Parathyroid adenoma (tissue), 2 donors: Measurements from ENCODE around the gene CD84.
"Not testable (repeated sequence)": the region's sequence is repeated elsewhere in the genome, so short reads cannot be mapped to it uniquely, and the experiment has no call there.

Experiments
- H2AFZ ChIP-seq: fragments of 300-600 bp; sonication (generic); one replicate; pipeline ENCODE4 v1.7.0; 2017; ENCODE audit warnings: antibody characterized with exemption, mild to moderate bottlenecking
- H3K27ac ChIP-seq: fragments of 300-600 bp; sonication (generic); one replicate; pipeline ENCODE4 v1.7.0; 2017
- H3K27me3 ChIP-seq: fragments of 300-600 bp; sonication (generic); one replicate; pipeline ENCODE4 v1.7.0; 2017; ENCODE audit warnings: low read length; ENCODE audit not compliant: control insufficient read depth, insufficient read depth
- H3K36me3 ChIP-seq: fragments of 300-600 bp; sonication (generic); one replicate; pipeline ENCODE4 v1.7.0; 2017; ENCODE audit warnings: low read length; ENCODE audit not compliant: control insufficient read depth, insufficient read depth
- H3K4me1 ChIP-seq: fragments of 300-600 bp; sonication (generic); one replicate; pipeline ENCODE4 v1.7.0; 2017; ENCODE audit warnings: control low read depth
- H3K4me2 ChIP-seq: fragments of 300-600 bp; sonication (generic); one replicate; pipeline ENCODE4 v1.7.0; 2017; ENCODE audit warnings: low read length
- H3K4me3 ChIP-seq: fragments of 300-600 bp; sonication (generic); one replicate; pipeline ENCODE4 v1.7.0; 2017; ENCODE audit warnings: low read depth, low read length
- H3K79me2 ChIP-seq: fragments of 300-600 bp; sonication (generic); one replicate; pipeline ENCODE4 v1.7.0; 2017; ENCODE audit warnings: control low read depth
- H3K9ac ChIP-seq: fragments of 300-600 bp; sonication (generic); one replicate; pipeline ENCODE4 v1.7.0; 2017; ENCODE audit warnings: mild to moderate bottlenecking
- H3K9me3 ChIP-seq: fragments of 300-600 bp; sonication (generic); one replicate; pipeline ENCODE4 v1.7.0; 2017; ENCODE audit warnings: low read length; ENCODE audit not compliant: control insufficient read depth
- CTCF ChIP-seq: fragments of 300-600 bp; sonication (generic); IDR thresholded peaks from one replicate; pipeline ENCODE4 v1.7.0; 2017; ENCODE audit warnings: antibody characterized with exemption, mild to moderate bottlenecking
- donor health status: primary hyperparathyroidism.

The CD84 gene

GRCh38 chr1:160560045-160560705 lies 19.1 kb downstream of the CD84 start:
- no peak for TF ChIP-seq CTCF
- no peak overlapping the region for H2AFZ ChIP-seq
- H3K27ac ChIP-seq = no peak overlapping the region
- no peak overlapping the region for H3K4me3 ChIP-seq
- H3K4me2 ChIP-seq = no peak overlapping the region
- no peaks in the 10 kb centered on the region for H3K79me2 ChIP-seq
- no peak overlapping the region for H3K9ac ChIP-seq
- H3K9me3 ChIP-seq = no peaks in the 10 kb centered on the region
- H3K4me1 ChIP-seq = no peaks in the 10 kb centered on the region
- no peaks in the 10 kb centered on the region for H3K27me3 ChIP-seq
- H3K36me3 ChIP-seq = no peaks in the 10 kb centered on the region

GRCh38 chr1:160559437-160559836 lies 19.9 kb downstream of the CD84 start:
- not testable (repeated sequence) for H3K36me3 ChIP-seq, H3K4me2 ChIP-seq, H3K27ac ChIP-seq, H3K79me2 ChIP-seq, H3K4me1 ChIP-seq, H2AFZ ChIP-seq, H3K9me3 ChIP-seq, H3K27me3 ChIP-seq, H3K9ac ChIP-seq, H3K4me3 ChIP-seq

GRCh38 chr1:160558660-160559380 lies 20.5 kb downstream of the CD84 start:
- Histone ChIP-seq H2AFZ (no peak overlapping the region), H3K9me3 (no peaks in the 10 kb centered on the region), H3K4me2 (no peak overlapping the region), H3K27ac (no peak overlapping the region), H3K36me3 (no peaks in the 10 kb centered on the region), H3K9ac (no peak overlapping the region), H3K4me1 (no peaks in the 10 kb centered on the region), H3K4me3 (no peak overlapping the region), H3K79me2 (no peaks in the 10 kb centered on the region), H3K27me3 (no peaks in the 10 kb centered on the region)
- TF ChIP-seq CTCF = no peak

GRCh38 chr1:160553778-160554177 lies 25.5 kb downstream of the CD84 start:
- Histone ChIP-seq H3K27ac (no peak overlapping the region), H2AFZ (no peak overlapping the region), H3K4me1 (no peaks in the 10 kb centered on the region), H3K4me3 (no peak overlapping the region), H3K79me2 (no peaks in the 10 kb centered on the region), H3K9me3 (no peaks in the 10 kb centered on the region), H3K27me3 (no peaks in the 10 kb centered on the region), H3K4me2 (no peak overlapping the region), H3K36me3 (no peaks in the 10 kb centered on the region), H3K9ac (no peak overlapping the region)
- no peak for TF ChIP-seq CTCF

- H3K4me3 ChIP-seq = no peak overlapping the region
- H3K27me3 ChIP-seq = no peaks in the 10 kb centered on the region
- H3K27ac ChIP-seq = no peak overlapping the region
- H3K36me3 ChIP-seq = no peaks in the 10 kb centered on the region
- TF ChIP-seq CTCF = no peak
- no peaks in the 10 kb centered on the region for H3K79me2 ChIP-seq
- no peaks in the 10 kb centered on the region for H3K4me1 ChIP-seq
- H3K9ac ChIP-seq = no peak overlapping the region
- H3K4me2 ChIP-seq = no peak overlapping the region
- no peak overlapping the region for H2AFZ ChIP-seq
- H3K9me3 ChIP-seq = no peaks in the 10 kb centered on the region
These were observed 26.9 kb downstream of the CD84 start for GRCh38 chr1:160552425-160552824.
